Neuronal stem cell (in vitro differentiated cells): ENCODE measurements around the gene WFS1.

Source experiments
- DNase-seq: peaks from one replicate; pipeline ENCODE4 v3.0.0-alpha.2; 2013; ENCODE audit warnings: low spot score
- H2AFZ ChIP-seq: one replicate; pipeline ENCODE4 v1.6.1; 2013; ENCODE audit warnings: mild to moderate bottlenecking, low read length, inconsistent platforms
- H2AK5ac ChIP-seq: 2 replicates; pipeline ENCODE4 v1.6.1; 2013; ENCODE audit warnings: low read depth, mild to moderate bottlenecking, inconsistent platforms, low read length, moderate library complexity, mixed read lengths
- H2BK120ac ChIP-seq: 2 replicates; pipeline ENCODE4 v1.6.1; 2013; ENCODE audit warnings: low read depth, mild to moderate bottlenecking, inconsistent platforms, low read length, moderate library complexity, mixed read lengths
- H2BK12ac ChIP-seq: one replicate; pipeline ENCODE4 v1.6.1; 2013; ENCODE audit warnings: low read length, inconsistent platforms
- H2BK15ac ChIP-seq: 2 replicates; pipeline ENCODE4 v1.6.1; 2013; ENCODE audit warnings: mild to moderate bottlenecking, low read length, inconsistent platforms, mixed read lengths
- H2BK5ac ChIP-seq: one replicate; pipeline ENCODE4 v1.6.1; 2013; ENCODE audit warnings: inconsistent platforms, mild to moderate bottlenecking, low read length, moderate library complexity
- H3K14ac ChIP-seq: one replicate; pipeline ENCODE4 v1.6.1; 2013; ENCODE audit warnings: low read length, inconsistent platforms
- H3K18ac ChIP-seq: 2 replicates; pipeline ENCODE4 v1.6.1; 2013; ENCODE audit warnings: low read length, inconsistent platforms
- H3K23ac ChIP-seq: 2 replicates; pipeline ENCODE4 v1.6.1; 2013; ENCODE audit warnings: low read depth, mild to moderate bottlenecking, mixed read lengths, low read length, inconsistent platforms; ENCODE audit not compliant: poor library complexity
- H3K27ac ChIP-seq: replicated peaks from 3 replicates; pipeline ENCODE4 v1.5.1; 2013; ENCODE audit warnings: low read length, inconsistent platforms
- H3K27me3 ChIP-seq, 3 experiments: 2 replicates each; pipeline ENCODE4 v1.6.1; 2013; ENCODE audit warnings: low read length in 3 of 3, mild to moderate bottlenecking in 2 of 3, inconsistent platforms in 1 of 3, low read depth in 1 of 3, mixed read lengths in 1 of 3, moderate library complexity in 1 of 3; ENCODE audit not compliant: control insufficient read depth in 3 of 3, insufficient read depth in 3 of 3
- H3K36me3 ChIP-seq, 2 donors: replicated peaks in 1 of 2; 2 replicates each; pipeline ENCODE4 v1.6.1; 2013; ENCODE audit warnings: low read length in 2 of 2; ENCODE audit not compliant: control insufficient read depth in 2 of 2, insufficient read depth in 2 of 2
- H3K4ac ChIP-seq: 2 replicates; pipeline ENCODE4 v1.6.1; 2013; ENCODE audit warnings: inconsistent platforms, mild to moderate bottlenecking, low read length, moderate library complexity
- H3K4me1 ChIP-seq, 2 donors: 1 replicate in 1 of 2; 2 replicates in 1 of 2; pipeline ENCODE4 v1.6.1; 2013; ENCODE audit warnings: low read length in 2 of 2, low read depth in 1 of 2; ENCODE audit not compliant: control insufficient read depth in 2 of 2, insufficient read depth in 1 of 2
- H3K4me2 ChIP-seq: one replicate; pipeline ENCODE4 v1.6.1; 2013; ENCODE audit warnings: mild to moderate bottlenecking, low read length, inconsistent platforms; ENCODE audit not compliant: insufficient read depth, poor library complexity, severe bottlenecking
- H3K4me3 ChIP-seq, 2 donors: 2 replicates each; pipeline ENCODE4 v1.5.1; 2013; ENCODE audit warnings: low read length in 2 of 2, mild to moderate bottlenecking in 2 of 2, inconsistent platforms in 1 of 2, moderate library complexity in 1 of 2
- H3K79me1 ChIP-seq: one replicate; pipeline ENCODE4 v1.6.1; 2013; ENCODE audit warnings: low read depth, mild to moderate bottlenecking, inconsistent platforms, low read length, moderate library complexity
- H3K9ac ChIP-seq: one replicate; pipeline ENCODE4 v1.6.1; 2013; ENCODE audit warnings: mild to moderate bottlenecking, low read depth, low read length, inconsistent platforms; ENCODE audit not compliant: poor library complexity
- H3K9me3 ChIP-seq, 2 donors: replicated peaks in 1 of 2; 2 replicates each; pipeline versions ENCODE3 to v1.6.1; 2013; ENCODE audit warnings: low read length in 2 of 2, mild to moderate bottlenecking in 2 of 2, inconsistent platforms in 1 of 2, low read depth in 1 of 2, mixed read lengths in 1 of 2, moderate library complexity in 1 of 2; ENCODE audit not compliant: control insufficient read depth in 2 of 2, insufficient read depth in 1 of 2
- H4K8ac ChIP-seq: one replicate; pipeline ENCODE4 v1.6.1; 2013; ENCODE audit warnings: low read depth, mild to moderate bottlenecking, inconsistent platforms, low read length, moderate library complexity
- H4K91ac ChIP-seq: one replicate; pipeline ENCODE4 v1.6.1; 2013; ENCODE audit warnings: low read length, low read depth, mild to moderate bottlenecking, inconsistent platforms; ENCODE audit not compliant: poor library complexity
- WGBS, 2 donors: extraction: QIAGEN DNeasy Blood & Tissue Kit; methylation state at CpG; one replicate each; pipeline ENCODE4 v1.1.7; 2013; ENCODE audit warnings: missing lambda C conversion rate in 2 of 2, mixed read lengths in 1 of 2; ENCODE audit not compliant: insufficient read length in 2 of 2, insufficient replicate concordance in 1 of 2; ENCODE audit errors: extremely low coverage in 2 of 2; 5-methylcytosine and 5-hydroxymethylcytosine counted together

Gene WFS1

GRCh38 chr4:6282314-6282771 is 12.7 kb downstream of the WFS1 start:
- H2BK12ac ChIP-seq = no peak overlapping the region
- no peak overlapping the region for H2AK5ac ChIP-seq
- no peak overlapping the region for H2BK5ac ChIP-seq
- no peak overlapping the region for H3K27ac ChIP-seq
- H4K8ac ChIP-seq = no peak overlapping the region
- no peak overlapping the region for H3K14ac ChIP-seq
- no peak overlapping the region for H2AFZ ChIP-seq
- peaks cover 13 to 18% of the 10 kb centered on the region in 2 donors for H3K36me3 ChIP-seq
- no peaks in the 10 kb centered on the region for H3K4me1 ChIP-seq
- no peak overlapping the region for H3K9ac ChIP-seq
- no peak overlapping the region for H3K18ac ChIP-seq
- H3K4ac ChIP-seq = no peak overlapping the region
- H3K23ac ChIP-seq = no peak overlapping the region
- no peak overlapping the region for H2BK120ac ChIP-seq
- H2BK15ac ChIP-seq = no peak overlapping the region
- WGBS, 2 donors = no CpG with 5 or more reads among the region's 6 CpGs
- H3K4me2 ChIP-seq = no peak overlapping the region
- H3K9me3 ChIP-seq = no peaks in the 10 kb centered on the region
- no peaks in the 10 kb centered on the region for H3K27me3 ChIP-seq
- H4K91ac ChIP-seq = no peak overlapping the region
- H3K4me3 ChIP-seq = no peak overlapping the region
- peaks cover 1% of the 10 kb centered on the region for H3K79me1 ChIP-seq
- DNase-seq = no peak

GRCh38 chr4:6283282-6283681 is 13.6 kb downstream of the WFS1 start:
- Histone ChIP-seq H3K27ac (no peak overlapping the region), H4K8ac (no peak overlapping the region), H3K18ac (no peak overlapping the region), H2BK5ac (no peak overlapping the region), H2BK12ac (no peak overlapping the region), H3K14ac (no peak overlapping the region), H3K4me2 (no peak overlapping the region), H2BK120ac (no peak overlapping the region), H3K9ac (peak overlapping the region; percentile 39), H3K4me3 (no peak overlapping the region), H4K91ac (no peak overlapping the region), H2AK5ac (no peak overlapping the region), H3K36me3 (peaks cover 14 to 19% of the 10 kb centered on the region in 2 donors), H3K4me1 (no peaks in the 10 kb centered on the region), H3K23ac (no peak overlapping the region), H3K27me3 (no peaks in the 10 kb centered on the region), H2BK15ac (no peak overlapping the region), H3K4ac (no peak overlapping the region), H3K9me3 (no peaks in the 10 kb centered on the region), H3K79me1 (peaks cover 1% of the 10 kb centered on the region), H2AFZ (no peak overlapping the region)
- no peak for DNase-seq
- WGBS, 2 donors = no CpG with 5 or more reads among the region's 4 CpGs

- H4K91ac ChIP-seq = no peak overlapping the region
- H3K4ac ChIP-seq = no peak overlapping the region
- peaks cover 25 to 48% of the 10 kb centered on the region in 2 donors for H3K36me3 ChIP-seq
- H3K14ac ChIP-seq = no peak overlapping the region
- H3K27ac ChIP-seq = no peak overlapping the region
- peaks cover 1% of the 10 kb centered on the region for H3K79me1 ChIP-seq
- no peak overlapping the region for H2BK120ac ChIP-seq
- no peak overlapping the region for H2BK15ac ChIP-seq
- H3K9ac ChIP-seq = no peak overlapping the region
- H4K8ac ChIP-seq = no peak overlapping the region
- no peaks in the 10 kb centered on the region for H3K9me3 ChIP-seq
- no peak overlapping the region for H3K23ac ChIP-seq
- no peak overlapping the region for H2AFZ ChIP-seq
- H3K18ac ChIP-seq = no peak overlapping the region
- DNase-seq = no peak
- WGBS, 2 donors = no CpG with 5 or more reads among the region's 16 CpGs
- no peak overlapping the region for H3K4me3 ChIP-seq
- no peaks in the 10 kb centered on the region for H3K4me1 ChIP-seq
- no peak overlapping the region for H2BK12ac ChIP-seq
- no peak overlapping the region for H2AK5ac ChIP-seq
- H3K27me3 ChIP-seq = no peaks in the 10 kb centered on the region
- no peak overlapping the region for H2BK5ac ChIP-seq
- no peak overlapping the region for H3K4me2 ChIP-seq
Observed at GRCh38 chr4:6287017-6287788, 17.6 kb downstream of the WFS1 start.

- no peak overlapping the region for H3K4me2 ChIP-seq
- no peaks in the 10 kb centered on the region for H3K27me3 ChIP-seq
- DNase-seq = no peak
- H2AK5ac ChIP-seq = no peak overlapping the region
- H2AFZ ChIP-seq = no peak overlapping the region
- H2BK12ac ChIP-seq = no peak overlapping the region
- peaks cover 1% of the 10 kb centered on the region for H3K79me1 ChIP-seq
- H3K23ac ChIP-seq = no peak overlapping the region
- H3K27ac ChIP-seq = no peak overlapping the region
- no peak overlapping the region for H3K9ac ChIP-seq
- H3K4ac ChIP-seq = no peak overlapping the region
- no peak overlapping the region for H2BK120ac ChIP-seq
- H3K14ac ChIP-seq = no peak overlapping the region
- no peaks in the 10 kb centered on the region for H3K4me1 ChIP-seq
- peaks cover 28 to 42% of the 10 kb centered on the region in 2 donors for H3K36me3 ChIP-seq
- WGBS, 2 donors = no CpG with 5 or more reads among the region's 5 CpGs
- H3K18ac ChIP-seq = no peak overlapping the region
- H4K91ac ChIP-seq = no peak overlapping the region
- H2BK5ac ChIP-seq = no peak overlapping the region
- peaks cover 0 to 1% of the 10 kb centered on the region in 2 donors for H3K9me3 ChIP-seq
- no peak overlapping the region for H2BK15ac ChIP-seq
- H3K4me3 ChIP-seq = no peak overlapping the region
- no peak overlapping the region for H4K8ac ChIP-seq
Observed at GRCh38 chr4:6288342-6288741, 18.7 kb downstream of the WFS1 start.
